Kidney epithelial cell (primary cell): ENCODE measurements around the gene SYNM. TPM values are rescaled to one million over a fixed set of nuclear protein-coding genes. Genes with fewer than 3 reads are reported as not detected.
"Not testable (repeated sequence)": the region's sequence is repeated elsewhere in the genome, so short reads cannot be mapped to it uniquely, and the experiment has no call there.

Experiments
- DNase-seq: peaks from one replicate; pipeline ENCODE4 v3.0.0-alpha.2; 2010; ENCODE audit warnings: low read depth
- H3K27me3 ChIP-seq: 2 replicates; pipeline ENCODE4 v1.6.0; 2011; ENCODE audit warnings: low read length; ENCODE audit not compliant: control insufficient read depth, insufficient read depth
- H3K36me3 ChIP-seq: 2 replicates; pipeline ENCODE4 v1.5.1; 2011; ENCODE audit warnings: low read length; ENCODE audit not compliant: control insufficient read depth, insufficient read depth
- H3K4me3 ChIP-seq: 2 replicates; pipeline ENCODE4 v1.5.1; 2011; ENCODE audit warnings: low read depth, mild to moderate bottlenecking, control low read depth, low read length
- CTCF ChIP-seq: IDR thresholded peaks from 2 replicates; pipeline ENCODE4 v1.5.1; 2011; ENCODE audit warnings: mild to moderate bottlenecking, moderate library complexity, low read length, control low read depth, inconsistent platforms; ENCODE audit not compliant: insufficient read depth, poor library complexity, severe bottlenecking
- total RNA-seq: library from RNA; depleted of rRNA; stranded (reverse); fragments of >200 nt; gene quantifications from 2 replicates; pipeline ENCODE4 v1.2.3, GENCODE V29; 2015

Gene SYNM
- total RNA-seq, 1 donor from 2014 or later: 3.9 TPM

- H3K36me3 ChIP-seq: no peaks in the 10 kb centered on the region
These were observed 33.7 kb upstream of the SYNM start for GRCh38 chr15:99071091-99071680.

GRCh38 chr15:99073008-99073717 lies 31.7 kb upstream of the SYNM start:
- no peaks in the 10 kb centered on the region for H3K36me3 ChIP-seq
- no peak for DNase-seq
- no peak overlapping the region for H3K4me3 ChIP-seq
- no peaks in the 10 kb centered on the region for H3K27me3 ChIP-seq
- no peak for TF ChIP-seq CTCF

More at GRCh38 chr15:99071091-99071680, 33.7 kb upstream of the SYNM start:
- TF ChIP-seq CTCF: no peak
- H3K27me3 ChIP-seq: no peaks in the 10 kb centered on the region
- no peak for DNase-seq
- H3K4me3 ChIP-seq: no peak overlapping the region

GRCh38 chr15:99074446-99074845 lies 30.4 kb upstream of the SYNM start:
- DNase-seq: no peak
- no peaks in the 10 kb centered on the region for H3K27me3 ChIP-seq
- no peak for TF ChIP-seq CTCF

GRCh38 chr15:99075059-99075652 lies 29.7 kb upstream of the SYNM start:
- H3K4me3 ChIP-seq, DNase-seq, H3K36me3 ChIP-seq, H3K27me3 ChIP-seq: not testable (repeated sequence)

More at GRCh38 chr15:99074446-99074845, 30.4 kb upstream of the SYNM start:
- Histone ChIP-seq H3K4me3 (no peak overlapping the region), H3K36me3 (no peaks in the 10 kb centered on the region)

GRCh38 chr15:99076109-99076508 lies 28.8 kb upstream of the SYNM start:
- TF ChIP-seq CTCF: no peak
- no peak for DNase-seq
- H3K4me3 ChIP-seq: no peak overlapping the region
- no peaks in the 10 kb centered on the region for H3K36me3 ChIP-seq
- H3K27me3 ChIP-seq: no peaks in the 10 kb centered on the region

- peak; percentile 53 for DNase-seq
- Histone ChIP-seq H3K4me3 (peak overlapping the region; percentile 9), H3K36me3 (no peaks in the 10 kb centered on the region), H3K27me3 (no peaks in the 10 kb centered on the region)
- TF ChIP-seq CTCF: peak; percentile 82
These were observed 28.1 kb upstream of the SYNM start for GRCh38 chr15:99076555-99077308.
